Stimulated activated CD8-positive, alpha-beta memory T cell treated with anti-CD3 and anti-CD28 coated beads, Interleukin-4, amount 100 ng/mL, for 48 hours (primary cell): ENCODE measurements around the gene PARD3B.
"Not testable (repeated sequence)": the region's sequence is repeated elsewhere in the genome, so short reads cannot be mapped to it uniquely, and the experiment has no call there.

Experiments
- DNase-seq: peaks from one replicate; pipeline ENCODE4 v3.0.0-alpha.2; 2020

PARD3B gene

DNA sequence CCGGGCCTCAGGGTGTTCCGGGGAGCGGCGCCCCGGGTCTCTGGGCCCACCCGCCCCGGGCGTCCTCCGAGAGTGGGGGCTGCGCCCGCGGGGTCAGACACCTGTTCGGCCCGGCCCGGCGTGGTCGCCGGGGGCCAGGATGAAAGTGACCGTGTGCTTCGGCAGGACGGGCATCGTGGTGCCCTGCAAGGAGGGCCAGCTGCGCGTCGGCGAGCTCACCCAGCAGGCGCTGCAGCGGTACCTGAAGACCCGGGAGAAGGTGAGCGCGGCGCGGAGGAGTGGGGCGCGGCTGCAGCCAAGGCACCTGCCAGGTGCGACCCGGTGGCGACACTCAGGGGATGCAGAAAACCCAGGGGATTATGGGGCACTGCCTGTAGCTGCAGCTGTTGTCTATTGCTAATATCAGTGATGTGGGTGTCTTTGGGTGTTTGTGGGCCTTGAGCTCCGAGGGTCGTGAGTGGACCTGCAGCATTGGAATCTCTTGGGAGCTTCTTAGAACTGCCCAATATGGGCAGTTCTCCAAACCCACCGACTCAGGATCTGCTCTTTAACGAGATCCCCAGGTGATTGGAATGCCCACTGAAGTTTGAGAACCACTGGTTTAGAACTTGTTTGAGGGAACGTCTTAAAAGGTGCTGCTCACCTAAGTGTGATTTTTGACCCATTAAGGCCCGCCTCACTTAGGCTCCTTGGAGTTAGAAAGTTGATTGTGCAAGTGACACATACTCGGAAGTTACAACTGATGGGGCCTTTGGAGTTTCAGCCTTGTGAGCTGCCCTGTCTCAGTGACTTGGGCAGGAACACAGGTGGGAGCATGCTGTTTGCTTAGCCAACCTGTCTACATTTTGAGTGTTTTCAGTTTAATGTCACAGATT is 823 bp downstream of the PARD3B start:
- DNase-seq: peak; percentile 24

DNA sequence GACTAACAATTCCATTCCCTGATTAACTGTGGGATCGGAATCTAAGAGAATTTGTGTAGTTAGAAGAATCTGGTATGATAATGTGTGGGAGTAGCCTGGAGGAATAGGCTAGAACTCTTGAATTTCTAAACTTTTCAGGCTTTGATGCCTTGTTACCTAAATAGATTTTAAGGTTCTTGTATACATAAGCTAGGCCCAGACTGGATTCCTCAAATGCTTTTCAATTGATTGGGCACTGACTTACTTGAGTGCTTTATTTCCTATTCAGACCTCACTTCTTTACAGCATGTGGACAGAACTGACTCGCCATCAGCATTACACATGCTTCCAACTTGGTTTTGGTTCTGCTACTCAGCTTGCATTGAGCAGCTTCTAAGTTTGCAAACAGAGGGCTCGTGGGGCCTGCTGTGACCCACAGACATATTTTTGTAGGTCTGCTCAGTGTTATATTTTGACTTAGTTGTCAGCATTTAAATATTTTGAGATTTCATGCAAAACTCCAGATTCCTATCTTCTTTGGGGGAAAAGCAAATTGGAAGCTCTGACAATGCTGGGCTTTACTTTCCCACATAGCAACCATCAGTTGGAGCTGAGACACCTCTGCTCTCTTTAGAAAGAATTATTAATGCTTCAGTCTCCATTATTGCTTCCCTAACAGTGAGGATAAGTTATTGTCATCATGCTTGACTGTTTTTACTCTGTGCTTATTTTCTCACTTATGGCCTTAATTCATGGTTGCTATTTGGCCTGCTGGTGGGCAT is 5.7 kb downstream of the PARD3B start:
- DNase-seq: no peak

DNA sequence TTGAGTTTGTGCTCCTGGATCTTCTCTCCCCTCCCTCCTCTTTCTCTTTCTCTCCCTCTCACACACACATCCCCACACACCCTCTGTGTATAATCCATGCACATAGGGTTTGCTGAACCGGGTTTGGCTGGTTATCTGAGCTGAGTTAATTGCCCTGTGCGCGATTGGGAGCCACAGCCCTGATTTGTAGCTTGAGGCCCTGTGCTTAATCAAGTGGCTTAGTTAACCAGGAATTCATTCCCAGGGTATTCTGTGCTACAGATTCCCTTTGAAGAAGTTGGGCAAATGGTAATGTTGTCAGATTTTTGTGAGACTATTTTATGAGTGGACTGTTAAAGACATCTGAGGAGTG is 6.2 kb downstream of the PARD3B start:
- DNase-seq: no peak

DNA sequence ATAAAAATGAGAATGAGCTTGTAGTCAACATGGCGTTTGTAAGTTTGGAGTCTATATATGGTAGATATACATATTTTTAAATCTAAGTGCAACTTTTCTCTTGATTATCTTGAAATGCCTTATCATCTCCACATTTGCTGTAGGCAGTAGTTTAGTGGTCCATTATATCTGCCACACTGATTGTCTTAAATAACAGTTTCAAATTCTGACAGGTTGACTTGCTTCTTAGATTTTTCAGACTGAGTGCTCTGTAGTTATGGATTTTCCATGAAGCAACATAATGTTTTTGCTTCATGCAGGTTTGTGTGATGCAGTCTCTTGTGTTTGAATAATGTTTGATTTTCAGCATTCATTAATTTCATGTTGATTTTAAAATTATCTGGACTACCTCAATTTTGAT is 12.3 kb downstream of the PARD3B start:
- no peak for DNase-seq

DNA sequence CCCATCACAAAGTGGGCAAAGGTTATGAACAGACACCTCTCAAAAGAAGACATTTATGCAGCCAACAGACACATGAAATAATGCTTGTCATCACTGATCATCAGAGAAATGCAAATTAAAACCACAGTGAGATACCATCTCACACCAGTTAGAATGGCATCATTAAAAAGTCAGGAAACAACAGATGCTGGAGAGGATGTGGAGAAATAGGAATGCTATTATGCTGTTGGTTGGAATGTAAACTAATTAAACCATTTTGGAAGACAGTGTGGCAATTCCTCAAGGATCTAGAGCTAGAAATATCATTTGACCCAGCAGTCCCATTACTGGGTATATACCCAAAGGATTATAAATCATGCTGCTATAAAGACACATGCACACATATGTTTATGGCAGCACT is 14.1 kb downstream of the PARD3B start:
- DNase-seq: not testable (repeated sequence)

DNA sequence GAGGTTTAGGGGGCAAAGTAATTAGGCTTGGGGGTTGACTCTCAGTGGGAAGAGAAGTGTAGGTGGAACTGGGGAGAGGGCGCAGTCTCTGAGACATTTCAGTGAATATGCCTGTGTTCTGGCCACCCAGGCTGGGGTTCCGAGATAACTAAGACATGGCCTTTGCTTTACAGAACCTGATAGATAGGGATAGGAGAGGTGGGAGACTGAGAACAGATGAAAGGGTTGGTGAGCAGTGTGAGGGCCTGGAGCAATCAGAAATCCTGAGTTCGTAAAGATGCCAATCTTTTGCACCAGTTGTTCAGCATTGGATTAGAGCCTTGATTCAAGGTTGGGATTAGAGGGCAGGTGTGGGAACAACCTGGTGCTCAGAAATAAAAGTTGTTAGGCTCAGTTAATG is 15.6 kb downstream of the PARD3B start:
- DNase-seq: no peak

DNA sequence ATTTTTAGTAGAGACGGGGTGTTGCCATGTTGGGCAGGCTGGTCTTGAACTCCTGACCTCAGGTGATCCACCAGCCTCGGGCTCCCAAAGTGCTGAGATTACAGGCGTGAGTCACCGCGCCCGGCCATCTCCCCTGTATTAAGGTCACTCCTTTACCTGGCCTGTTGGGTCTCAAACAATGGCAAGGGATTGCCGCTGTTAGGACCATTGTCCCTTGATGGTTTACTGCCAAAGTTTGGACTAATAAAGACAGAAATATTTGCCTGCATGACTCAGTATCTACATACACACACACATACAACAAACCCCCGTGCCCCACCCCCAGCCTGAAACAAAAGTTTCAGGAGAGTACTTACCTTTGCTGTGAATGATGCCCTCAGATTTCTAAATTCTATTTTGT is 16.5 kb downstream of the PARD3B start:
- no peak for DNase-seq

DNA sequence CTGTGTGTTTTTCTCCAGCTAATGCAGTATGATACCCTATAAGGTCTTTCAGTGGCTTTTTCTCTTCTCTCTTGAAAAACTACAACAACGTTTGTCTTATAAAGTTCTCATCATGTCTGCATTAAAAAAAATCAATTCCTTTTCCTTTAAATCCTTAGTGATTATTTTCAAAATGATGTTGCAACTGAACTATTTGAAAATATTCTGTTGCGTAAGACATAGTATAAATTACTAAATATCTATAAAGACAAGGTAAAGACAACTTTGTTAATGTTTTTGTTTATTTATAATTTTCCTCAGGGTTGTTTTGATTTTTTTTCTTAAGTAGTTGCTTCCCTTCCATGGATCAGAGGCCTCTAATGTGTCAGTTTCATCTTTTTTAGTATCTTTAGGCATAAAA is 21.2 kb downstream of the PARD3B start:
- no peak for DNase-seq

DNA sequence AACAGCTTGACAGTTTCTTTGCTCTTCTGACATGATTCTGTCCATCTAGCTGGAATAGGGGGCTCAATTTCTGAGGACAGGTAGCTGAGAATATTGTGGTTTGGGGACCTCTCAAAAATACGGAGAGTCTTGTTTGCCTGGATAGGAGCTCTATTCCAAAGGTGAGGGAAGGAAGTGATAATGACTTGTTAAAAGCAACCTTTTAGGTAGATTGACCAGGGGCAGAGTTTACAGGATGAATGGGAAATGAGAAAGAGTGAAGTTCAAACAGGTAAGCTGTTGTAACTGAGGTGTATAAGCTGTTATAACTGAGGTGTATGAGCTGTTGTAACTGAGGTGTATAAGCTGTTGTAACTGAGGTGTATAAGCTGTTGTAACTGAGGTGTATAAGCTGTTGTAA is 25.1 kb downstream of the PARD3B start:
- no peak for DNase-seq

DNA sequence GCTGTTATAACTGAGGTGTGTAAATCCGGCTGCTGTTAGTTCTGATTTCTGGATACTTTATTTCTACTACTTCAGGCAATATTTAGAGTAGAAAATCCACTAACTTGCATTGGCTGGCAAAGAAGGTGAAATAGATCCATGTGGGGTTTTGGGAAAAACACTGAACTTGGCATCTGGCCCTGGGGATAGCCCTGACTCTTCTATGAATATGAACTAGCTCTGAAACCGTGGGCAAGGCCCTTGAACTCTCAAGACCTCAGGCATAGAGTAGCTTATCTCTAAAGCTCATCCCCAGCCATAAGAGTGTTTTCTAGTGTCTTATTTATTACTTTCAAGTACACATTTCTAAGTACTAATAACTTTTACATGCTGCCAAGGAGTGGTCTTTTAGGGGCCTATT is 25.8 kb downstream of the PARD3B start:
- no peak for DNase-seq

DNA sequence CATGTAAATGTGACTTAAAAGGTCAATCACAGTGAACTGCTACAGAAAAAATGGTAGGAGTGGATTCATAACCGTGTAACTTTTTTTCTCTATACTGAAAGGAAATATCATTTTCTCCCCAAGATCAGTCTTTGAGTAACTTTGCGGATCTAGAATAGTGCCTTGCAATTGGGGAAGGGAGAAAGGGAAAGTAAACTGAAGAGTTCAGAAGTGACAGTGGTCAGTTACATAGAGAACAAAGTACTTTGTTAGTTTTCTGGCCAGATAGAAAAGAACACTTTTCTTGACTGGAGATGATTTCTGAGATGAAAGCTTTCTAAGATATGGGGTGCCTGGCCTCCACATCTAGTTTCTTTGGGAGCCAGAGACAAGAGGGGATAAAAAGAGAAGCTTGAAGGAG is 26.6 kb downstream of the PARD3B start:
- DNase-seq: no peak

DNA sequence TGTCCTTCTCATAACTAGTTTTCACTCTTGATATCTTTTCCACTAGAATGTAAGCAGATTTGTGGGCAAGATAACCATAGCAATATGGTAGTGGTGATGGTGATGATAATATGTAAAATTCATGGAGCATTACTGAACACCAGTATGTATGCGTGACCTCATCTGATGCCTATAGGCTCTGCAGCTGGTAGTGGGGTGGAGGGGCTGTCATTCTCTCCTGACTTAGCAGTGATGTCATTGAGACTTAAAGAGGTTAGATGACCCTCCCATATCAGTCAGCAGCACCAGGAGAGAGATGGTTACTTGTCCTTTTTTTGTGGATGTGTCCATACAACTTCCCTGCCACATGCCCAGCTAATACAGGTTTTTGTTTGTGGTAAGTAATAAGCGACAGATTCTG is 27.9 kb downstream of the PARD3B start:
- DNase-seq: no peak

DNA sequence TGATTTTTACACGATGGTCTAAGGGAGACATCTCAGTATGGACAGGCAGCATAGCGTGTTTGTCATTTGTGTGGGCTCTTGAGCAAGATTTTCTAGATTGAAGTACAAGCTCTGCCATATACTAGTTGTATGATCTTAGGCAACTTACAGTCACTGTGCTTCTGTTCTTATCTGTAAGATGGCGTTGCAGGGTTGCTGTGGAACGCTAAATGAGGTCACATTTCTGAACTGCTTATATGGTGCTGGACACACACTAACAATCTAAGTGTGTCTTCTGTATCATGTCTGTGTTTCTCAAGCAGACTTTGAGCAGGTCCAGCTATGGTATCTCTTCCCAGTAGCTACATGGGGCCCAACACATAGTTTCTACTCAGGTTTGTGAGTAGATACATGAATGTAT is 29.2 kb downstream of the PARD3B start:
- no peak for DNase-seq

DNA sequence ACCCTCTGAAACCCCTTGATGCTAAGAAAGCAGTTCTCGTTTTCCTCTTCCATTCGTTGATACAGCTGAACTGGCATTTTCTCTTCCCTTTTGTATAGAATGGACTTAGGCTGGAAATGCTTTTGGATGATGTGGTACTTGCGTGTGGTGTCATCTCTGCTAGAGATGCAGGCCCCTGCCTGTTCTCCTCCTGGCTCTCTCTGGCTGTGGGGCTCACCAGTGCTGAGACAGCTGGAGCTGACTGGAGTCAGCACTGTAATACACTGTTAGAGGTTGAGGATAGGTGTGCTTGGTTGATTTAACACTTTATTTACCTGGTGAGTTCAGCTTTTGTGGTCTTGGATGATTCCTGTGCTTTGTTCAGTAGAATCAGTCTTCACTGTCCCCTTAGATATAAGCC is 30.2 kb downstream of the PARD3B start:
- no peak for DNase-seq

DNA sequence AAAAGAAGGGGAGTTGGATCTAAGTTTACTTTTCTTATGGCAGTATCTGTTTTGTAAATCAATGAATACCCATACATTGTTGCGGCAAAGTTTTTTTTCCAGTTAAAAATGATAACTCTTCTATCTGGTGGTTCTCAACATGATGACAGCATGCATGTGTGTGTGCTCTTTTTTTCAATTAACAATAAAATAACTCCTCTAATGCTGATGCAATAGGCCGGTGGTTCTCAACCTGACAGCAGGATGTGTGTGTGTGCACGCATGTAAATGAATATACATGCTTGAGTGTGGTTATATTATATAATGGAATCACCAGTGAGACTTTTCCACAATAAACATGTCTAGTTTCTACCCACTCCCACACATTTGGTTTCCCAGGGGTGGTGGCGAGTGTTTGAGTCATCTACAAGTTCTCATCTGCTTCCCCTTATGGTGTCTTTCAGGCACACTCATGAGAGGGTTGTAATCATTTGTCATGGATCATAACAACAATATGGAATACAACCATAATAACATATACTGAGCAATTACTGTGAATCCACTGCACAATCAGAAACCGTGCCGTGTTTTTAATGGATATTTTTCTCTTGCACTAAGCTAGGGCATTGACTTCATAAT is 31.2 kb downstream of the PARD3B start:
- no peak for DNase-seq

DNA sequence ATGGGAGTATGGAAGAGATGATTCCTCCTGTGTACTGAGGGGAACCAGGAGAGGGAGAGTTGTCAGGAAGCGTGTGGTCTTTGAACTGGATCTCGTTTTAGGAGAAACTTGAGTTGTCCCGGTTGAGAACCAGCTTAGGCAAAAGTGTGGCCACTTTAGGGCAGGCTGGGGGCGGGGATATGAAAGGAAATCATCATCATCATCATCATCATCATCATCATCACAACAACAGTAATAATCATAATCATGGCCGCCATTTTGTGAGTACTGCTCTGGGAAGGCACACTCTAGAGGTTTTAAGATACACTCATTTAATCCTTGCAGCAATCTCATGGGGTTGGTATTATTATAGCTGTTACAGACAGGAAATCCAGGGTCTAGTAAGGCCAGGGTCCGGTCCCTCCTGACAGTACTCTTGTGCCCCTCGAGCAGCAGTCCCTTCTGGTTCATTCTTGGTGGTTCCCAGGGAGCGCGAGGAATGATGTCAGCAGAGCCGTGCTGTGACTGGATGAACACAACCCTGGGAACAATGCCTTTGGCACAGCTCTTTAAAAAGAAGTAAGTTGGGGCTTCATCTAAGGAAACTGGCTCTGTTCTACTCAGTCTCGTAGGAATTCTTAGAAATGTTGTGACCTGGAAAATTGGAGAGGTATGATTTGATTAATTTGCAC is 33.8 kb downstream of the PARD3B start:
- DNase-seq: no peak

DNA sequence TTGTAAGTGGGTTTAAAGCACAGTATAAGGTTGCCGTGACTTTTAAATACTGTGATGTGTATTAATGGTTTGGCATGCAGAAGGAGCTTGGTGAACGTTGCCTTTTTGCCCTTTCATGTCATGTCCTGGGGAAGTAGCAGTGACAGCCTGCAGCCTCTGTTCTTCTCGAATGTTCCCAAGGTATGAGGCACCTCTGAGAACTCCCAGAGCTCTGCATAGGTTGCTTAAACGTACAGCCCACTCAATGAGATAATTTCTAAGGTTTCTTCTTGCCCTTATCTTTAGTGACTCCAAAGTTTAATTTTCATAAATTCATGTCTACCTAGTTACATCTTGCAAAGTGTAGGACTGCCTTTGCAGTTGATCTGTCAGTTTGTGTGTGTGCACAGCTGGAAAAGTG is 36.7 kb downstream of the PARD3B start:
- no peak for DNase-seq

DNA sequence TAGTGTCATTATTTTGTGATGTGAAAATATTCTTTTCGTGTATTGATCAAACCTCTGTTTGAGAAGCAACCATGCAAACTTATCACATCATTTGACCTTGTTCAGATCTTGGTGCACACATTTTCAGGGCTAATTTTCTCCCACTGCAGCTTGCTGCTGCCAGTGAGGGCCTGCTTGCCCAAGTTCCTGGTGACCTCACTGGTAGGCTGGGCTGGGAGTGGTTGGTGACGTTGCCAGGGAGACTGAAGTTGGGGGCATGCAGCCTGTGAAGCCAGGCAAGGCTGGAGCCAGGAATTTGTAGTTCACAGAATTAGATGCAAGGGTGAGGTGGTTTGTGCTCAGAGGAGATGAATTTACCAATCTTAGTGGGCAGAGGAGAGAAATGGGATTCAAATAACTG is 38.5 kb downstream of the PARD3B start:
- DNase-seq: no peak

DNA sequence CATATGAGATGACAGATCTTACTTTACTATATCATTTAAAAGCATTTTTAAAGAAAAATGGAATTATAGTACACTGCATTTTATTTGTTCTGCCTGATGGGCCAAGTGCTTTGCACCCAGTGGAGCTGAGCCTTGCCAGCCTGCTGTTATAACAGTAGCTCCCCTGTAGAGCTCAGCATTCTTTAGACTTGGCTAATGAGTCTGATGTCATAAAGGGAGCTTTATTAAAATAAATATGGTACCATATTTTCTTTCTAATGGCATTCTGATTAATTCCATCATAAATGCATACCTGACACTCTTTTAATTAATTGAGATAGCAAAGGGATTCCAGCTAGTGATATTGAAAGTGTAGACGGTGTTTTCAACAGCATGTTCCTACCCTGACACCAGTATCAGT is 40.7 kb downstream of the PARD3B start:
- DNase-seq: no peak

DNA sequence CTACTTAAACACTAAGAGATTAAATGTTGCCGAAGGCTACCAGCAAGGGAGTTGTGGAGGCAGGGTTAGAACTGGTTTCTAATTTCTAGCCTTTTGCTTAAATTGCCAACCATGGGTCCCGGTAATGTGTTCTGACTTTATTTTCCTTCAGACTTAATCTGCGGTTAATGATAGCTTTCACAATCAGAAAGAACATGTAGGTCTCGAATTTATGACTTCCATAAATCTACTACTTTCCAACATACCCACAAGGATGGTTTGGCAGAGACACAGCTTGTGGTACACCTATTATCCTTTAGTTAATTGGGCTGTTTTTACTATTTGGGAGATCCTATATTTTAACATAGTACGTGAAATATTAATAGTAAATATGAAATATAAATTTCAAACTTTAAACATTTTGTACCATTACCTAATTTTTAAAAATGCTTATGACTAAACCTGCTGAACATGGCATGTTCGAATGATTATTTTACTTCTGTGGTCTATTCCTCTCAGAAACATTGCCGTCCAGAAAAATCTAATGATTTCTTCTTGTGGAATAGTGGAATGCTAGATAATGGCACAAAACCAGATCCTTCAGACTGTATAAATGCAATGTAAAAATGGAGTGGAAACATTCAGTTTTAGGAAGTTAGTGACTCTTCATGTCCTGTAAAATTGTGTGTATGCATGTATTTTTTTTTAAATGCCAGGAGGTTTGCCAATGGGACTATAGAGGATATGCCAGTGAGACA is 41.3 kb downstream of the PARD3B start:
- no peak for DNase-seq

DNA sequence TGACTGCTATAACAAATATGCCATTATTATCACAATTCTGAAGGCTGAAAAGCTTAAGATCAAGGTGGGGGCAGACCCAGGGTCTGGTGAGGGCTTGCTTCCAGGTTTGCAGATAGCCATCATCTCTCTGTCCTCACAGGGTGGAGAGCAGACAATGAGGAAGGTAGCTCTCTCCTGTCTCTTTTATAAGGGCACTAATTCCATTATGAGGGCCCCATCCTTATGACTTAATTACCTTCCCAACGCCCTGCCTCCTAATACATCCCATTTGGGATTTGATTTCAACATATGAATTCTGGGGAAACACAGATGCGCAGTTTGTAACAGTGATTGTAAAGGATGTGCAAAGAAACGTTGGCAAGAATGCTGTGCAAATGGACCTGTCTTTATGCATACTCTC is 44.8 kb downstream of the PARD3B start:
- no peak for DNase-seq

DNA sequence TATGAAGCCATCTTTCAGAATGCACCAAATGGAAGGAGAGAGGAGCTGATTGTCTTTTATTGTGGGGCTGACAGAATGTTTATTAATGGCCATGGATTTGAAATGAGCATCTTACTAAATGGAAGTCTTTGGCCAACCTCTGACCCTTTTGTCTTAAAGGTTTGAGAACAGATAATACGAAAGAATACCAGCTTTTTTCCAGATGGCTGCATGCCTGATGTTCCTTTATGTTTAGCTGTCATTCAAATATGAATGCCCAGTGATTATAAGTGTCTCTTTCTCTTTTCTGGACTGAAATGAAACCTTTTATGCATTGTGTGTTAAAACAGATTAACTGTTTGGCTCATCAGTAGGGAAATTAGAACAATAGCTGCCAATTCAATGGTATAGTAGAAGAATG is 46.0 kb downstream of the PARD3B start:
- DNase-seq: no peak

DNA sequence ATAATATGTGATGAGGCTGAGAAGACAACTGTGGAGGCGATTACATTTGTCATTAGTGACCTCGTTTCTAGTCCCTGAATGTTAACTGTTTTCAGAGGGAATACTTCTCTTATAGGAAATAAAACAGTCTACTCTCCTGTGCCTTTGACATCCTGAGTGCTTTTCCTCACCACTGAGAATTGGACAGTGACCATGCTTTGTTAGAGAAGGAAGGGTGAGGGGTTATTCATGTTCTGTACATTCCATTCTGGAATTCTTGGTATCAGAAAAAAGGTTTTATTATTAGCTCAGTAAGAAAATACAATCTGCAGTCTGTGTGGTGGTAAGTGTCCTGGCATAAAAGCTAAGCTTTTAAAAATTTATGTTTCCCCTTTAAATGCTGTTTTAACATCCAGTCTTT is 58.8 kb downstream of the PARD3B start:
- no peak for DNase-seq
